Measurements from ENCODE around the gene ALK.

GRCh38 chr2:29855924-29856639 is 65.3 kb downstream of the ALK start:
- TF ChIP-seq CTCF (IDR thresholded peaks at IDR 0.05; ENCODE audit: low read depth, low read length) (no peak), EZH2phosphoT487 (IDR thresholded peaks at IDR 0.05; ENCODE audit: low read depth) (no peak)
